Measurements from ENCODE around the gene TMEM198.

The TMEM198 gene, protein sequence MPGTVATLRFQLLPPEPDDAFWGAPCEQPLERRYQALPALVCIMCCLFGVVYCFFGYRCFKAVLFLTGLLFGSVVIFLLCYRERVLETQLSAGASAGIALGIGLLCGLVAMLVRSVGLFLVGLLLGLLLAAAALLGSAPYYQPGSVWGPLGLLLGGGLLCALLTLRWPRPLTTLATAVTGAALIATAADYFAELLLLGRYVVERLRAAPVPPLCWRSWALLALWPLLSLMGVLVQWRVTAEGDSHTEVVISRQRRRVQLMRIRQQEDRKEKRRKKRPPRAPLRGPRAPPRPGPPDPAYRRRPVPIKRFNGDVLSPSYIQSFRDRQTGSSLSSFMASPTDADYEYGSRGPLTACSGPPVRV

GRCh38 chr2:219543596-219544358 is at the start of gene TMEM198, which contains the start of gene CHPF:
Gene TMEM198, plus strand, starts transcription at chr2:219544028. Its CDS starts 700 bp downstream, at chr2:219544728.
Gene CHPF, minus strand, starts transcription at chr2:219543809. Its CDS starts 271 bp downstream, at chr2:219543538.
- DNase-seq = peak; percentile 96

DNA sequence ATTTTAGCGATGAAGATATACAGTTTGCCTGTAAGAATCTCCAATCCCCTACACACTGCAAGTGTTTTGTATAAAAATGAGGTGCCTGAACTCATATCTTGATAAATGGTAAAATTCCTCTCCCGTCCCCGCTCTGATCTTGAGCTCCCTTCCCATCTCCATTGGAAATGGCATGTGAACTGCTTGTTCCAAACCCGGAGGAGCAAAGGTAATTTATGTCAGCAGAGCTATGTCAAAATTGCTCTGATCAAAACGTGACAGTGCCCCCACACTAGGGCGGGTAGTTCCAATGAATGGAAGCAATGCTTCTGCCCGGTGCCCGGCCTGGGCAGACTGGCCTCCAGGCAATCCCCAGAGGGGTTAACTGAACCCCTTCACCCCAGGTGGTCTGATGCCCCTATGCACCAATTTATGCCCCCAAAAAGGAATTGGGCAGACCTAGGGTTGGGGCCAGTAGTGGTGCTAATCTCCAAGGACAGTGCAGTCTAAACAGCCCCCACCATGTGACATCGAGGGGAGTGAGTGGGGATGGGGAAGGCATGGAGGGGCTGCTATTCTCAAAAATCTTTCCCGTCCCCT is 48.8 kb upstream of the TMEM198 start:
- DNase-seq = no peak

DNA sequence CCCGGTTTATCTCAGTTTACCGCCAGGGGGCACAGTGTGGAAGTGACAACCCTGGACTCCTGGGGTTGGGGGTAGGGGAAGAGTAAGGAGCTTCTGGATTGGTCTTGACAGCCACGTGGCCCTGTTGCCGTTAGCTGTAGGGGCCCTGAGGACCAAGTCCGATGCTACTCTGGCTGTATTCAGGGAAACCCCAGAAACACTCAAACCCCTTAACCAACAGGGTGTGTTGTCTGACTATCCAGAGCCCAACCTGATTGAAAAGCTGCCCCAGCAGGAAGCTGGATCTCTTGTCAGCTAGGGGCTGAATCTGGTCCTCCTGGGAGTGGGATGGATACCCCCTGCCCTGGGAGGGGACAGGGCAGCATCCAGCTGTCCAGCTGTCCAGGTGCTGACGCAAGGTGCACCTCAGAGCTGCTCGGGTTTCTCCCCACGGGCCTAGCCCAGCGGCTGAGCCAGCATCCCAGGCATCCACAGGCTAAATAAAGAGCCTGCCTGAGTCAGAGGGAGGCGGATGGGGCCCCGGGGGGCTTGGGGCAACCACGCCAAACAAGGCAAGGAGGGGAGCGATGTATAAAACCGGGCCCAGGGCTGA is 48.2 kb upstream of the TMEM198 start:
- no peak for DNase-seq

GRCh38 chr2:219496247-219496824 is 47.5 kb upstream of the TMEM198 start:
- no peak for DNase-seq

GRCh38 chr2:219496825-219497494 is 46.9 kb upstream of the TMEM198 start:
- DNase-seq = no peak

- DNase-seq = peak; percentile 36
Measured at GRCh38 chr2:219497495-219498279, 46.1 kb upstream of the TMEM198 start.

DNA sequence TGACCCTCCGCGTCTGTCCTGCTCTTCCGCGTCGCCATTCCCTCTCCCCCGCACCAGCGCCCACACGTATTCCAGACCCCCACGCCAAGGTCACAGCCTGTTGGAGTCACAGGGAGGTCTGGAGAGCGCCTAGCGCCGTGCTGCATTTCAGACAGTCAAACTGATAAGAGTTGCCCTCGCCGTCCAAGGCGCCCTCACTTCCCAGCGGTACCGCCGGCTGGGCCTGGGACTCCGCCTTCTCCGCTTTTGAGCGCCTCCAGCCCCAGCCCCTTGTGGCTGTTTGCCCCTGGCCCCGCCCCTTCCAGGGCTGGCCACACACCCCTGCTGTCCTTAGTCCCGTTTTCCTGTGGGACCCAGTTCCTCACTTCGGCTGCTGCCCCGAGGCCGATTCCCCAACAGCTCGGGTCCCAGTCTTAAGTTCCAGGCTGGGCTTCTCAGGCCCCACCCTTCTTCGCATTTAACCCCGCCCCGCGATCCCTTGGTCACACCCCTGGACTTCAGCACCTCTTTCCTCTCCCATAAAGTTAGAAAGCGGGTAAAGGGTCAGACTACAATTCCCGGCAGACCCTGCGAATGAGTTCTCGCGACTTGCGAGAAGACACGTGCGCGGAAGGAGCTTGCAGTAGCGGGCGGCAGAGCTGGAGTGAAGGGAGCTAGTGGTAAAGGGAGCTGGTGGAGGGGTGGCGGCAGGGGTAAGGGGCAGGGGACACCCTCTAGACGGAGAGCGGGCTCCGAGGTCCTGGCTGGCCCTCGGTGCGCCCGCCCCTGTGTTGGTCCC is 45.4 kb upstream of the TMEM198 start, which contains the start of gene GMPPA:
Gene GMPPA (plus strand): TSS at position 612 of the 778 bp plus-strand sequence. CDS start 1,085 bp downstream, outside the sequence.
- DNase-seq = peak; percentile 94

DNA sequence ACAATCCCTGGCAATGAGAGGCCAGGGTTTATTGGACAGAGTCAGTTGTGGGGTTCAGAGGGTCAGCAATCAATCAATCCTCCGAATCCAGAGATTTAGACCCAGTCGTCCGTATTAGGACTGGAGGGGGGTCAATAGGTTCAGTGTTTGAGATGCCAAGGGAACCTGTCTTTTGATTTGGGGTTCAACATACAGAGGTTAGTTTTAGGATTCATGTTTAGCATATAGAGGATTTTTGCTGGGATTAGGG is 44.8 kb upstream of the TMEM198 start:
- no peak for DNase-seq

- no peak for DNase-seq
Measured at GRCh38 chr2:219499555-219499954, 44.3 kb upstream of the TMEM198 start.

DNA sequence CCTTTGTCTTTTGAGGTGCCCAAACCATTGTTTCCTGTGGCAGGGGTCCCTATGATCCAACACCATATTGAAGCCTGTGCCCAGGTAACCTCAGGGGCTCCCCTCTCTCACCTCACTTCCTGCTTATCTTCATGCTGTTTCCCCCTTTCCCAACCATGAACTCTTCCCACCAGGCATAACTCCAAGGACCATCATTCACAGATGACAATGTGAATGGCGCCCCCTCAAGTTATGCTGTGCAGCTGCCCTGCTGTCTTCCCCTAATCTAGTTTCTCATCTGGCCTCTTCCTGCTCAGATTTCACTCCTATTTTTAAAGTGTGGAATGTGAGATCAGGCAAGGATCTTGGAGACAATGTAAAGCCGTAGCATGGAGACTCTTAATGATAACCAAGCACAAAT is 43.7 kb upstream of the TMEM198 start:
- DNase-seq = no peak

- no peak for DNase-seq
Measured at GRCh38 chr2:219501849-219502248, 42.0 kb upstream of the TMEM198 start.

DNA sequence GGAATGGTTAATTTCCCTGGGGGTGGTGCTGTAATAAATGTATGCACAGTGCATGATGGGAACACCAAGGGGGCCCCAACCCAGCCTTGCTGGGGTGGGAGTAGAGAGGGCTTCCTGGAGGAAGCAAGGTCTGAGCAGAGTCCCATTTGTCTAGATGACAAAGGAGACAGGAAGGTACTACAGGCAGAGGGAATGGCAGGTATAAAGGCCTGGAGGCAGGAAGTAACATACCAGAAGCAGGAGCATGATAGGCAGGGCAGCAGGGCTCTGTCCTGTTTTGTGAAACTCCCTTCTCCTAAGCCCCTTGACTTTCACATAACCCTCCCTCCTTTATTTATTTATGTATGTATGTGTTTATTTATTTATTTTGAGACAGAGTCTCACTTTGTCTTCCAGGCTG is 41.2 kb upstream of the TMEM198 start:
- DNase-seq = no peak

- DNase-seq = no peak
Measured at GRCh38 chr2:219505585-219505984, 38.2 kb upstream of the TMEM198 start.

DNA sequence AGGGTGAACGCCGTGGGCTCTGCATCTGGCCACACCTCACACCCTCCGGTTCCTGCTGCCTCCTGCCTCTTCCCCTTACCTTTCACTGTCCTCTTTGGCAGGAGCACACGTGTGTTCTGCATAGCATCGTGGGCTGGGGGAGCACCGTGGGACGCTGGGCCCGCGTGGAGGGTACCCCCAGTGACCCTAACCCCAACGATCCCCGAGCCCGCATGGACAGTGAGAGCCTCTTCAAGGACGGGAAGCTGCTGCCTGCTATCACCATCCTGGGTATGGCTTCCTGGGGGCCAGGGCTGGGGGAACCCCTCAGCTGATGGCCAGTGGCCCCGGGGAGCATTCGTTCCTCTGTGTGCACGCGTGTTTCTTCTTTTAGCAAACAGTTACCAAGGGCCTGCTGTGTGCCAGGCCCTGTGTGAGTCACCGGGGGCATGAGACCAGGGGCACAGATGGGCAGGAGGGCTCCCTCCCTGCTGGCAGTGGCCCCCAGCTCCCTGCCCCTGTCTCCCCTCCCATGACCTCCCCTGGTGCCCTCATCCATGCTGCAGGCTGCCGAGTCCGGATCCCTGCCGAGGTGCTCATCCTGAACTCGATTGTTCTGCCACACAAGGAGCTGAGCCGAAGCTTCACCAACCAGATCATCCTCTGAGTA is 37.6 kb upstream of the TMEM198 start:
- no peak for DNase-seq

- DNase-seq = no peak
Measured at GRCh38 chr2:219506802-219507526, 36.9 kb upstream of the TMEM198 start.

DNA sequence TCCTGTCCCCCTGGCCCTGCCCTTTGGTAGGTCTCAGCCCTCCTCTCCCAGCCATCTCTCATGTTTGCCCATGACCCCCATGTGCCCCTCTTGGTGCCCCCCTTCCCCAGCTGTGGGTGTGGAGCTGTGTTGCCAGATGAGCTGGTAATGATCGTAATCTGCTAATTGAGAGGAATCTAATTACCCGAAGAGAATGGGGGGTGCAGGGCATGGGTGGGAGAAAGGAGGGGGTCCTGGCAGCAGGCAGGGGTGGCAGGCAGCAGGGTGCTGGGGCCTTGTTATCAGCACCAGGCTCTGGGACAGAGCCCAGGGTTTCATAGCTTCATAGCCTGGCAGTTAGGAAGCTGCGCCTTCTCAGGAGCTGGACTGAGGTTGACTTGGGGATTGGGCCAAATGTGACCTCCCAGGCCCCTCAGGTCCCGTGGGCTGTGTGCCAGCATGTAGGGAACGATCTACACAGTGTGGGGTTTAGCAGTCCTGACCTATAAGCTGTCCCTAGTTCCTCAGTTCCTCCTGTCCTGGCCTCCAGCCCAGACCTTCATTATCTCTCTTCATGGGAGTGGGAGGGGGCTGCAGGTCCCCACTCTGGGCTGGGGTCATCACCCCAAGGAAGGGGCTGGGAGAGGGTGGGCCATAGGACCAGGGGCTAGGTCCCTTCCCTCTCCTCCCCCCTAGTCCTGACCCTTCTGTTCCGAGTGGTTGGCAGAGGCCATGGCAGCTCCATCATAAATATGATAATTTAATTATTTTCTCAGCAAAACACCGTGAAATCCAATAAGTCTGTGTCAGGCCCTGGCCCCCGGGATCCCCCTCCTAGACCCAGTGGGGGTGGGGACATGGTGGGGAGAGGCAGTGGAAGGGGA is 36.0 kb upstream of the TMEM198 start:
- DNase-seq = no peak

GRCh38 chr2:219508444-219508734 is 35.4 kb upstream of the TMEM198 start:
- DNase-seq = no peak

DNA sequence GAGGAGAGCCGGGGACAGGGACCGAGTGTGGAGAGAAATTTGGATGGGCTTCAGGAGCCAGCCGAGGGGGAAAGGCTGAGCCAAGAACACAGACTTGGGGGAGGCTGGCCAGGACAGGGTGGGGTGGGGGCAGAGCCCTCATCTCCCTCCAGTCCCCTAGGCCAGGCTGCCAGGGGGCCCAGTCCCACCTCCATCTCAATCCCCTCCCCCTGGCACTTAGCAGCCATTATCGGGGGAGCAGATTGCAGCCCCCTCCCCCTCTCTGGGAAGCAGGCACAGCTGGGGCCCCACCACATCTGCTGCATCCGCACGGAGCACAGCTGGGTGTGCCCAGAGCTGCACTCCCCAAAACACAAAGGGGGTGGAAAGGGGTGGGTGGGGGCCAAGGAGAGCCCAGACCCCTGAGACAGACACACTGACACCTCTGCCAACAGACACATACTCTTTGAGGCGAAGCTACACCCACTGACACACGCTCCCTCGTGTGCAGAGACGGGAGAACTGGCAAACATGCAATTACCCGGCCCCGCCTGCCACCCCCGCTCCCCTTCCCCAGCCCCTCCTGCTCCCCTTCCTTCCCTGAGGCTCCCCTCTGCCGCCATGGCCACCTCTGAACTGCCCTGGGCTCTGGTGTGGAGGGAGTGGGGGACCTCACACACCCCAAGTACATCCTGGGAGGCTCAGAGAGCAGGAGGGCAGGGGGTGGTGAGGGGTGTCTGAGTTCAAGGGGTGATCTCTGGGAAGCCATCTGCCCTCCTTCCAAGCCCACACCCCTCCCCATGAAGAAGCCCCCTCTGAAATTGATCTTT is 34.7 kb upstream of the TMEM198 start:
- DNase-seq = no peak
